GM12892 (cell line): ENCODE results near the gene MAGEA9B.

Source experiments
- POLR2A ChIP-seq: IDR thresholded peaks from 2 replicates; pipeline ENCODE4 v1.6.1; 2011; ENCODE audit warnings: low read depth, low read length, control low read depth
- POLR2AphosphoS5 ChIP-seq: IDR thresholded peaks from 2 replicates; pipeline ENCODE4 v1.6.1; 2011; ENCODE audit warnings: low read depth, low read length, control low read depth
- TAF1 ChIP-seq: IDR thresholded peaks from 2 replicates; pipeline ENCODE4 v1.6.1; 2011; ENCODE audit warnings: low read depth, mild to moderate bottlenecking, control low read depth, low read length, borderline replicate concordance

DNA sequence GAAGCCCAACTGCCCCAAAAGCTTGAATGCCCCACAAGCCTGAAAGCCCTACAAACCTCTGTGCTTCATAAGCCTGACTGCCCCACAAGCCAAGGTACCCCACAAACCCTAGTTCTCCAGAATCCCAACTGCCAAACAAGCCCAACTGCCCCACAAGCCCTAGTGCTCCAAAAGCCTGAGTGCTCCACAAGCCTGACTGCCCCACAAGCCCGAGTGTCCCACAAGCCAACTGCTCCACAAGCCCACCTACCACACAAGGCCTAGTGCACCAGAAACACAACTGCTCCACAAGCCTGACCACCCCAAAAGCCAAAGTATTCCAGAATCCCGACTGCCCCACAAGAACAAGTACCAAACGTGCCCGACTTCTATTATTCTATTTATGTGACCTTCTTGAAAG lies 23.9 kb downstream of the MAGEA9B start:
- no peak for TF ChIP-seq POLR2AphosphoS5
- no peak for TF ChIP-seq POLR2A
- TF ChIP-seq TAF1: no peak
